Left ventricle myocardium inferior (tissue), 1 donor: ENCODE measurements around the gene SMG7. TPM values are rescaled to one million over a fixed set of nuclear protein-coding genes. Genes with fewer than 3 reads are reported as not detected.
A peak's percentile ranks its signal among the peaks of the same experiment; 100 is the strongest.

Experiments
- DNase-seq: peaks from one replicate; pipeline ENCODE4 v3.0.0-alpha.2; 2020
- H3K27ac ChIP-seq: fragments of 200-600 bp; replicated peaks from 2 replicates; pipeline ENCODE4 v1.8.0; 2021
- H3K27me3 ChIP-seq: fragments of 200-600 bp; 2 replicates; pipeline ENCODE4 v1.8.0; 2021; ENCODE audit warnings: low read depth
- H3K36me3 ChIP-seq: fragments of 200-600 bp; 2 replicates; pipeline ENCODE4 v1.8.0; 2021
- H3K4me1 ChIP-seq: fragments of 200-600 bp; 2 replicates; pipeline ENCODE4 v1.8.0; 2021
- H3K4me3 ChIP-seq: fragments of 200-600 bp; 2 replicates; pipeline ENCODE4 v1.8.0; 2021; ENCODE audit warnings: mild to moderate bottlenecking, moderate library complexity
- H3K9me3 ChIP-seq: fragments of 200-600 bp; replicated peaks from 2 replicates; pipeline ENCODE4 v1.8.0; 2021
- intact Hi-C: fragments of 100-400 bp; cut with micrococcal nuclease; formaldehyde crosslinking; loops from one replicate; pipeline ENCODE4 v1.11.0; 2022
- total RNA-seq: library from RNA; stranded (reverse); fragmentation: NEBNext Ultra II Directional; extraction: Animal tissue kit (Norgen Biotek cat#: 25700); gene quantifications from one replicate; pipeline ENCODE4 v1.2.1, GENCODE V29; 2021
- TF ChIP-seq, protein P1 (sequence below): fragments of 200-600 bp; IDR thresholded peaks from 2 replicates; pipeline ENCODE4 v1.8.0; 2021; ENCODE audit warnings: antibody characterized with exemption, mild to moderate bottlenecking, borderline replicate concordance
- donor health status: DM: no; HTN: yes; CAD: no; lungs with severe emphysema.

The SMG7 gene
- total RNA-seq, 1 donor from 2014 or later, result 41.6 TPM

DNA sequence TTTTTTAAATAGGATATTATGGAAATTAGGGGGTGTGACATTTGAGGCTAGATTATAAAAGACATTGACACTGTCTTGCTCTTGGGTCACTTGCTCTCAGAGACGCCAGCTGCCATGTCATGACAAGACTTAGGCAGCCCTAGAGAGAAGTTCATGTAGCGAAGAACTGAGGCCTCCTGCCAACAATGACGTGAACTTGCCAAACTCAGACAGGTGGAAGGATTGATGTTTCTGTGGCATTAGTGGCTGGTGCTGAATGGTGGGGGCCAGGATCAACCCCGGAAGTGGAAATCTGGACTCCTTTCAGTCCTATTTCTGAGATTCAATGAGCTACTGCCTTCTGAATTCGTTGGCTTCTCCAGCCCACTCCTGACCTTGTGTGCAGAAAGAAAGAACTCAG is 103.3 kb downstream of the SMG7 start:
- intact Hi-C loops, result no loop called here
- H3K4me3 ChIP-seq, result no peak overlapping the region
- DNase-seq, result no peak
- H3K27me3 ChIP-seq, result no peaks in the 10 kb centered on the region
- TF ChIP-seq, protein P1, sequence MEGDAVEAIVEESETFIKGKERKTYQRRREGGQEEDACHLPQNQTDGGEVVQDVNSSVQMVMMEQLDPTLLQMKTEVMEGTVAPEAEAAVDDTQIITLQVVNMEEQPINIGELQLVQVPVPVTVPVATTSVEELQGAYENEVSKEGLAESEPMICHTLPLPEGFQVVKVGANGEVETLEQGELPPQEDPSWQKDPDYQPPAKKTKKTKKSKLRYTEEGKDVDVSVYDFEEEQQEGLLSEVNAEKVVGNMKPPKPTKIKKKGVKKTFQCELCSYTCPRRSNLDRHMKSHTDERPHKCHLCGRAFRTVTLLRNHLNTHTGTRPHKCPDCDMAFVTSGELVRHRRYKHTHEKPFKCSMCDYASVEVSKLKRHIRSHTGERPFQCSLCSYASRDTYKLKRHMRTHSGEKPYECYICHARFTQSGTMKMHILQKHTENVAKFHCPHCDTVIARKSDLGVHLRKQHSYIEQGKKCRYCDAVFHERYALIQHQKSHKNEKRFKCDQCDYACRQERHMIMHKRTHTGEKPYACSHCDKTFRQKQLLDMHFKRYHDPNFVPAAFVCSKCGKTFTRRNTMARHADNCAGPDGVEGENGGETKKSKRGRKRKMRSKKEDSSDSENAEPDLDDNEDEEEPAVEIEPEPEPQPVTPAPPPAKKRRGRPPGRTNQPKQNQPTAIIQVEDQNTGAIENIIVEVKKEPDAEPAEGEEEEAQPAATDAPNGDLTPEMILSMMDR, result no peak
- H3K27ac ChIP-seq, result peak overlapping the region; percentile 67
- H3K36me3 ChIP-seq, result no peaks in the 10 kb centered on the region
- no peaks in the 10 kb centered on the region for H3K9me3 ChIP-seq
- peaks cover 34% of the 10 kb centered on the region for H3K4me1 ChIP-seq

DNA sequence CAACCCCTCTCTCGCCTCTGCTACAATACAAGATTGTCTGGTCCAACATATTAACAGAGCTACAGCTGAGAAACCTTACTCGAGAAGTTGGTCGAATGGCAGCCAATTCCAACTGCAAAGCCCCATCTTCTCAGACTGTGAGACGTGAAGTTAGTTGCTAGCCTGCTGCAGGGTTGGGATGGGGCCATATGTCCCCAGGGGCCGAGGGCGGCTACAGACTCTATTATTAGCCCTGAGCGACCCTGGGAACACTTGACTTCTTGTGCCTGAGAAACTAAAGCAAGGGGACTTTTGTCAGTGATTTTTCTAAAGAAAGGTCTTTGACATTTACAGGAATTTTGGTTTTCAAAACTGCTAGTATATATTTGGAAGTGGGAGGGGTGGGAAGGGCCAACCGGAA is 104.2 kb downstream of the SMG7 start:
- no peak overlapping the region for H3K4me3 ChIP-seq
- peak overlapping the region; percentile 67 for H3K27ac ChIP-seq
- TF ChIP-seq, protein P1, result no peak
- H3K27me3 ChIP-seq, result no peaks in the 10 kb centered on the region
- no peaks in the 10 kb centered on the region for H3K9me3 ChIP-seq
- peaks cover 36% of the 10 kb centered on the region for H3K4me1 ChIP-seq
- peak; percentile 50 for DNase-seq
- intact Hi-C loops, result no loop called here
- H3K36me3 ChIP-seq, result no peaks in the 10 kb centered on the region

DNA sequence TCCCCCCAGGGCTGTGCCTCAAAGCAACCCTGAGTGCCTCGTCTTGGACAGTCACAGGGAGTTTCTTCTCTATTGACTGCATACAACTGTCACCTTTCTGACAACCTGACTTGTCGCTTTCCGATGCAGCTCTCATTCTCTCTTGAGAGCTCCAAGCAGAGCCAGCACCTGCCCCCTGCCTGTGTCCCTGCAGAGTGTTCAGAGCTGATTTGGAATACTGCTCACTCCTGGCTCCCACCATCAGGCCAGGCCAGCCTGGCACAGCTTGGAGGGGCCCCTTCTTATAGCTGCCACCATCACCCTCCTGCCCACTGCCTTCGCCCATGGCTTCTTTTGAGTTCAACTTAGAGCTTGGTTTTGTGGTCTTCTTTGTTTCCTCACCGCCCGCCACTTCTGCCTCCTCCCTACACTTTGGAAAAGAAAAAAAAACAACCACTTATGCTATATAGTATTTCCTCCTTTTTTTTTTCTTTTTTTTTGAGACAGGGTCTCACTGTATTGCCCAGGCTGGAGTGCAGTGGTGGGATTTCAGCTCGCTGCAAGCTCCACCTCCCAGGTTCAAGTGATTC is 105.7 kb downstream of the SMG7 start:
- no peak overlapping the region for H3K4me3 ChIP-seq
- no peaks in the 10 kb centered on the region for H3K27me3 ChIP-seq
- peaks cover 46% of the 10 kb centered on the region for H3K4me1 ChIP-seq
- no peaks in the 10 kb centered on the region for H3K9me3 ChIP-seq
- intact Hi-C loops, result no loop called here
- DNase-seq, result no peak
- TF ChIP-seq, protein P1, result no peak
- peak overlapping the region; percentile 65 for H3K27ac ChIP-seq
- H3K36me3 ChIP-seq, result no peaks in the 10 kb centered on the region

DNA sequence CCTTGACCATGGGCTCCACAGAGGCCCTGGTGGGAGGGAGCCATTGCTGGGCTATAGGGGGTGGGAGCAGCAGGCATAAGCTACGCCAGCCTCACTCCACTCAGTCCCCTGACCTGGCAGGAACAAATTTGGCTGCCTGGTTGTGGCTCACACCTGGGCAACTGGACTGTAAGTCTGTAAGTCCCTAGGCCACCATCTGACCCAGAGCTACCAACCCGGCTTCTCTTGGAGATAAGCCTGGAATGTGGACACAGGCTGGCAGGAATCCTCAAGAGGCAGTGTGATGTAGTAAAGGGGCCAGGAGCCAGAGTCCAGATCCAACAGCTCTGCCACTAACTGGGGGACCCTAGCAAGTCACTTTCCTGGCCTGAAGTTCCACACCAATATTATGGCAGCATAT is 106.6 kb downstream of the SMG7 start:
- Histone ChIP-seq H3K4me1 (peaks cover 46% of the 10 kb centered on the region), H3K27ac (peak overlapping the region; percentile 65)
- intact Hi-C loops, result no loop called here

DNA sequence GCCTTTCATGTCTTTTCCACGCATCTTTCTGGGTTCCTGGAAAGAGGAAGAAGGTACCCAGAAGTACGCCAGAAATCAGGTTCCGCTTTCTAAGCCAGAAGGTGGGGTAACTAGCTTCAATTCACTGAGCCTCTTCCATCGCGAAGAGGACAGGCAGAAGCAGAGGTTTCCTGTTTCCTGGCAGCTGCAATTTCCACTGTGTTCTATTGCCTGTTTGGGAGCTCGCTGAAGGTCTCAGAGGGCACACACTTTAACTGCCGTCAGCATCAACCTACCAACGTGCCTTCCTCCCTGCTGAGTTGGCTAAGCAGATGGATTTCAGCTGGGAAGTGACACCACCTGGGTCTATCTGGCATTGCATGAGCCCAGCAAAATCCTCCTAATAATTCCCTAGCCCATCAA is 108.0 kb downstream of the SMG7 start:
- intact Hi-C loops, result no loop called here
- Histone ChIP-seq H3K36me3 (no peaks in the 10 kb centered on the region), H3K4me1 (peaks cover 46% of the 10 kb centered on the region), H3K9me3 (no peaks in the 10 kb centered on the region), H3K27me3 (no peaks in the 10 kb centered on the region), H3K27ac (peak overlapping the region; percentile 20), H3K4me3 (no peak overlapping the region)
- TF ChIP-seq, protein P1, result no peak
- no peak for DNase-seq

More for the DNA sequence above, 106.6 kb downstream of the SMG7 start:
- no peaks in the 10 kb centered on the region for H3K27me3 ChIP-seq
- TF ChIP-seq, protein P1, result no peak
- no peaks in the 10 kb centered on the region for H3K9me3 ChIP-seq
- no peak overlapping the region for H3K4me3 ChIP-seq
- H3K36me3 ChIP-seq, result no peaks in the 10 kb centered on the region
- no peak for DNase-seq
